HEK293T (cell line): ENCODE results near the gene TXN2.

Experiments used
- BHLHE40 ChIP-seq: fragments of 450-650 bp; IDR thresholded peaks from 2 replicates; pipeline ENCODE4 v1.6.1; 2016; ENCODE audit warnings: mild to moderate bottlenecking, moderate library complexity, borderline replicate concordance
- ELF4 ChIP-seq: fragments of 450-650 bp; IDR thresholded peaks from 2 replicates; pipeline ENCODE4 v1.6.1; 2017; ENCODE audit warnings: antibody characterized with exemption
- FOXA1 ChIP-seq: fragments of 450-650 bp; IDR thresholded peaks from 2 replicates; pipeline ENCODE4 v1.6.1; 2016; ENCODE audit warnings: mild to moderate bottlenecking
- HDGF ChIP-seq: fragments of 450-650 bp; IDR thresholded peaks from 2 replicates; pipeline ENCODE4 v1.6.1; 2017; ENCODE audit warnings: antibody characterized with exemption, borderline replicate concordance

DNA sequence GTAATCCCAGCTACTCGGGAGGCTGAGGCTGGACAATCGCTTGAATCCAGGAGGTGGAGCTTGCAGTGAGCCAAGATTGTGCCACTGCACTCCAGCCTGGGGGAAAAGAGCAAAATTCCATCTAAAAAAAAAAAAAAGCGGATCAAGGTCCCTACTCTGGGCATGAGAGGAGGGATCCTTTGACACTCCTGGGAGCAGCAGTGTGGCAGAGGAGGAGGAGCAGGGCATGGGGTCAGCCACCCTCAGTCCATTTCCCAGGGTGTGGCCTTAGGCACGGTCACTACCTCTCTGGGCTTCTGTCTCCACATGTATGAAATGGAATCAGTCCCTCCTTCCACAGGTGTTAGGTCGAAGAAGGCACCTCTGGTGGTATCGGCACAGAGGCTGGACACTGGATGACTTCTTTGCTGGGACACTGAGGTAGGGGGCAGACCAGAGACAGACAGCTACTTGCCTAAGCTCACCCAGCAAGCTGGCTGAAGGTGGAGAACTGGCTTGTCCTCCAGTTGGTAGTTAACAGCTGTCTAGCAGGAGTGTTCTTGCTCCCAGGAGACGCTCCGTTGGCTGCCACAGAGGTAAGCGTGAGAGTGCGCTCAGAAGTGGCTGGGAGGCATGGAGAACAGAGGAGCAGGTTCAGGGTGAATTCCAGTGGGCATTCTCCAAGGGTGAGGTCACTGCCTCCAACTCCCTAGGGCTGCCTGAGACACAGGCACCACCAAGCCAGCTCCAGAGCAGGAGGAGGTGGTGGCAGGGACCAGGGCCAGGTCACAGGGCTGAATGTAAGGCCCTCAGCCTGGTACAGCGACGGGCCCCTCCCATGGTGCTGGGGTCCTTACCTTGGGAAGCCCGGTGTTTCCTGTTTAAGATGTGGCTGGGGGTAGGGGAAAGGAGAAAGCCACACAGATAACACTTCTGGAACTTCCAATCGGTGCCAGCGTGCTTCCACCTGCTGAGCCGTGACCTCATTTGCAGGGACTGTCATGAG is 19.5 kb downstream of the TXN2 start:
- TF ChIP-seq HDGF (no peak), FOXA1 (no peak), BHLHE40 (no peak), ELF4 (no peak)
